Inferior parietal cortex (tissue), 1 donor: ENCODE measurements around the gene PDCD1.
"Not testable (repeated sequence)": the region's sequence is repeated elsewhere in the genome, so short reads cannot be mapped to it uniquely, and the experiment has no call there.

ENCODE experiments used
- DNase-seq: peaks from one replicate; pipeline ENCODE4 v3.0.0-alpha.2; 2016; ENCODE audit errors: extremely low spot score

Gene PDCD1

GRCh38 chr2:241858206-241859016, at the start of gene PDCD1:
Gene PDCD1, minus strand, starts transcription at chr2:241858894. Its CDS starts 56 bp downstream, at chr2:241858838.
- DNase-seq, result no peak

- DNase-seq, result not testable (repeated sequence)
Measured at GRCh38 chr2:241907831-241908230, 49.1 kb upstream of the PDCD1 start.

- DNase-seq, result no peak
Measured at GRCh38 chr2:241906826-241907570, 48.3 kb upstream of the PDCD1 start.

- not testable (repeated sequence) for DNase-seq
Measured at GRCh38 chr2:241906378-241906770, 47.7 kb upstream of the PDCD1 start.

GRCh38 chr2:241905716-241906377, 47.2 kb upstream of the PDCD1 start:
- no peak for DNase-seq

- DNase-seq, result no peak
Measured at GRCh38 chr2:241904791-241905710, 46.4 kb upstream of the PDCD1 start.

- no peak for DNase-seq
Measured at GRCh38 chr2:241904011-241904718, 45.5 kb upstream of the PDCD1 start.

- DNase-seq, result no peak
Measured at GRCh38 chr2:241903121-241904010, 44.7 kb upstream of the PDCD1 start.

- DNase-seq, result no peak
Measured at GRCh38 chr2:241902357-241902991, 43.8 kb upstream of the PDCD1 start.

GRCh38 chr2:241901500-241902351, 43.0 kb upstream of the PDCD1 start:
- DNase-seq, result no peak

GRCh38 chr2:241901018-241901380, 42.3 kb upstream of the PDCD1 start:
- no peak for DNase-seq

GRCh38 chr2:241900251-241901017, 41.7 kb upstream of the PDCD1 start:
- DNase-seq, result no peak

- DNase-seq, result no peak
Measured at GRCh38 chr2:241898463-241899270, 40.0 kb upstream of the PDCD1 start.

- no peak for DNase-seq
Measured at GRCh38 chr2:241897231-241897916, 38.7 kb upstream of the PDCD1 start.

- DNase-seq, result no peak
Measured at GRCh38 chr2:241896746-241897201, 38.1 kb upstream of the PDCD1 start.
